GM21390 (cell line): ENCODE measurements around the gene PADI1.
"Not testable (repeated sequence)": the region's sequence is repeated elsewhere in the genome, so short reads cannot be mapped to it uniquely, and the experiment has no call there.

Experiments
- ATAC-seq: cut with Tn5 transposase; IDR thresholded peaks from one replicate; pipeline ENCODE4 v1.9.1; 2021; ENCODE audit not compliant: unreplicated experiment

The PADI1 gene

DNA sequence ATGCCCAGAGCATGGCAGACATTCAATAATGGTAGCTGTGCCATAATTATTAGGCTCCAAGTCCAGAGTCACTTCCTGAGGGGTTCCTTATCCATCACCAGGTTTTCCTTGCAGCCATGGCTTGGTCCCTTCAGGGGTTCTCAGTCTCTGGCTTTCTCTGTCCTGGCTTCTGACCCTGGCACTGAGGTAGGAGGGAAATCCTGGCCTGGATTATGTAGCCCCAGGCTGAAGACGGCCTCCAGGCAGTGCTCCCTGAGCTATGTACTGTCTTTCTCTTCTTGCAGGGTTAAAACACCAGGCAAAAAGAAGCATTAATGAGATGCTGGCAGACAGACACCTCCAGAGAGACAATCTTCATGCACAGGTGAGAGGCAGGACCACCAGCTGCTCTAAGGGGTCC is 34.5 kb downstream of the PADI1 start:
- ATAC-seq = no peak

- ATAC-seq = not testable (repeated sequence)
Measured at GRCh38 chr1:17241011-17241779, 36.3 kb downstream of the PADI1 start.

DNA sequence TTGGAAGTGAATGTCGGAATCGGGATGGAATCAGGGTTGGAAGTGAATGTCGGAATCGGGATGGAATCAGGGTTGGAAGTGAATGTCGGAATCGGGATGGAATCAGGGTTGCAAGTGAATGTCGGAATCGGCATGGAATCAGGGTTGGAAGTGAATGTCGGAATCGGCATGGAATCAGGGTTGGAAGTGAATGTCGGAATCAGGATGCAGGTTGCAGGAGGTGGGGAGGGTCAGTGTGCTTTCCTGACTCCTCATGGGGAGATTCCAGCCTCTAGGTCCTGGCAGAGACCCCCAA is 36.8 kb downstream of the PADI1 start:
- not testable (repeated sequence) for ATAC-seq

GRCh38 chr1:17243274-17243673 is 38.3 kb downstream of the PADI1 start:
- ATAC-seq = no peak

GRCh38 chr1:17244821-17245740 is 40.2 kb downstream of the PADI1 start:
- no peak for ATAC-seq

DNA sequence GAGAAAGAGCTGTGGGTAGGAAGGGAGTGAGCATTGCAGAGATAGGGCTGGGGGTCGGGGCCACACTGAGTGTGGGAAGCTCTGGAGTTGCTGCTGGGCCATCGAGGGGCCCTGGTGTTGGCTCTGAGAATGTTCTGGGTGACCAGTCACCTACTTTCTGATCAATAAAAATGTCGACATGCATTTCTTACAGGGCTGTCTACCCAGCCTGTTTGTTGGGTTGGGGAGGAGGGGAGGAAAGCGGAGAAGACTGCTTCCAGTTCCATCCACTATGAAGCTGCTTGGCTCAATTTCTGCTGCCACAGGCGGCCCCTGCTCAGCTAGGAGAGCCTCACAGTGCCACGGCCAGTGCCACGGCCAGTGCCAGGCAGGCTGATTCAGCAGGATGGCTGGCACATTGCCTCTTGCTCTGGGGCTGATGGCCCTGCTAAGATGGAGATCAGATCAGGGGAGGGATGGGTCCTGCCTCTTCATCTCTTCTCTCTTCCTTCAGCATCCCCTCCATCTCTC is 40.9 kb downstream of the PADI1 start:
- ATAC-seq = no peak

- ATAC-seq = no peak
Measured at GRCh38 chr1:17246971-17247370, 42.0 kb downstream of the PADI1 start.

DNA sequence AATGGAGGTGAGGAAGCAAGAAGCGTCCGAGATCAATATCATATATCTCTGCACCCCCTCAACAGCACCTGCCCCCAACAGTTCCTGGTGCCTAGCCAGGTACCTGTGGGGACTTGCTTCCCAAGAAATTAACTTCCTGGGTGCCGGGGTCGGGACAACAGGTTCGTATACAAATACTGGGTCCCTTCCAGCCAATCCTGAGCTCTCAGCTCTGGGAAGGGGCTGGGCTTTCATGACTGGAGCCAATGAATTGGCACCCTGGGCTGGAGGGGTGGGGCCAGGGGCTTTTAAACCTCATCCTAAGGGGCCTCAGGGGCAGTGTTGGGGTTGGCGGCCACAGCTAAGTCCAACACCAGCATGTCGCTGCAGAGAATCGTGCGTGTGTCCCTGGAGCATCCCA is 43.9 kb downstream of the PADI1 start, which contains the start of gene PADI3:
Gene PADI3, plus strand, starts transcription at position 318 of the 400 bp plus-strand sequence. Its CDS starts 40 bp downstream, at position 358.
- no peak for ATAC-seq

- no peak for ATAC-seq
Measured at GRCh38 chr1:17250601-17251000, 45.7 kb downstream of the PADI1 start.

GRCh38 chr1:17251246-17251645 is 46.3 kb downstream of the PADI1 start:
- ATAC-seq = no peak

DNA sequence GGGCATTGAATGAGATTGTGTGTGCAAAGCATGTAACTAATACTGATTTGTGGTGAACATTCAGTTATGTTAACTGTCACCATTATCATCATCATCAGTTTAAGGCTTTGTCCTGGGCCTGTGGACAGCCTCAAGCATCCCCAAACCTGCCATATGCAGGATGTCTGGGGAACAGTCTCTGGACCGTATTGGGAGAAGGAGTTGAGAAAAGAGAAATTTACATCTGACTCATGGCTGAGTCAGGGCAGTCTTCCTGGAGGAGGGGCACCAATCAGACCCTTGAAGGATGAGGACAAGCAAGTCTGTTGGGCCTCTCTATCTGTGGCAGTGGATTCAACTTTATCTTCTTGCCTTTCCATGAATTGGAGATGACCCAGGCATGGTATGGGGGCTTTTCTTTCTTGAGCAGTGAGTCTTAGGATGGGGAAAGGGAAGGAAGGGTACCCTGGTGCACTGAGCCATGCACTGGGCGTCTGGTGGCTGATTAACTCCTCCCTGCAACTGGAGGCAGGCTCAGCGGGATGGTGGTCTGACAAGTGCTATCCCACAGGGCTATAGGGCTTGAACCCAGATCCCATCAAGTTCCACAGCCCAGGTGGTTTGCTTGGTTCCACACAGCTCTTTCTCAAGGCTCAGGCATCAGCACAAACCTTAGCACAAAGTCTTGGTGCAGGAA is 46.9 kb downstream of the PADI1 start:
- ATAC-seq = no peak

- no peak for ATAC-seq
Measured at GRCh38 chr1:17255336-17255735, 50.4 kb downstream of the PADI1 start.

- no peak for ATAC-seq
Measured at GRCh38 chr1:17258116-17258757, 53.3 kb downstream of the PADI1 start.

DNA sequence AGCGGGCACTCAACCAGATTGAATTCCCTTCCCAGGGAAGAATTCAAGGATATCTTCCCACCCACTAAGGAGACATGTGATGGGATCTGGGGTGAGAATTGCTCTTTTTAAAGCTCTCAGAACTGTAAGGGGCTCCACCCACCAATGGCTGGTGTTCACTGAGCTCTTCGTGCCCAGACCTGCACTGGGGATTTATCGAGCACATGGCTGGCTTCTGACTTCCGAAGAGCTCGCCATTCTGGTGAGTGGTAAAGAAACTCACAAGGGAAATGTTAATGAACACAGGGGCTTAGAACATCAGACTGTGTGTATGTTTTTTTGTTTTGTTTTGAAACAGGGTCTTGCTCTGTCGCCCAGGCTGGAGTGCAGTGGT is 53.8 kb downstream of the PADI1 start:
- ATAC-seq = no peak

DNA sequence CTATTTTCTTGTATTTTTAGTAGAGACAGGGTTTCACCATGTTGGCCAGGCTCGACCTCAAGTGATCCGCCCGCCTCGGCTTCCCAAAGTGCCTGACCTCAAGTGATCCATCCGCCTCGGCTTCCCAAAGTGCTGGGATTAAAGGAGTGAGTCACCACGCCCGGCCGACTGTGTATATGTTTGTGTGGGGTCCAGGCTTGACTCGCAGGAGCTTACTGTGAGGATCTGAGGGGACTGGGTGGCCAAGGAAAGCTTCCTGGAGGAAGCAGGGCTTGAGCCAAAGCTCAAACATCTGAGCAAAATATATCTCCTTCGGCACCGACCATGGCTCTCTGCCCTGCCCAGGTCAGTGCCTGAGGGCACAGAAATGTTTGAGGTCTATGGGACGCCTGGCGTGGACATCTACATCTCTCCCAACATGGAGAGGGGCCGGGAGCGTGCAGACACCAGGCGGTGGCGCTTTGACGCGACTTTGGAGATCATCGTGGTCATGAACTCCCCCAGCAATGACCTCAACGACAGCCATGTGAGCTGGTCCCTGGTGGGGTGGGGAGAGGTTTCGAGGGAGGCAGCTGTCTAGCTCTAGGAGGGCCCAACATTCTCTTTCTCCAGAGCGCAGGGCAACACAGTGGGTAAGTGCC is 54.4 kb downstream of the PADI1 start:
- no peak for ATAC-seq

GRCh38 chr1:17260264-17260663 is 55.3 kb downstream of the PADI1 start:
- no peak for ATAC-seq

- no peak for ATAC-seq
Measured at GRCh38 chr1:17260738-17261137, 55.8 kb downstream of the PADI1 start.

GRCh38 chr1:17263936-17264335 is 59.0 kb downstream of the PADI1 start:
- ATAC-seq = no peak

DNA sequence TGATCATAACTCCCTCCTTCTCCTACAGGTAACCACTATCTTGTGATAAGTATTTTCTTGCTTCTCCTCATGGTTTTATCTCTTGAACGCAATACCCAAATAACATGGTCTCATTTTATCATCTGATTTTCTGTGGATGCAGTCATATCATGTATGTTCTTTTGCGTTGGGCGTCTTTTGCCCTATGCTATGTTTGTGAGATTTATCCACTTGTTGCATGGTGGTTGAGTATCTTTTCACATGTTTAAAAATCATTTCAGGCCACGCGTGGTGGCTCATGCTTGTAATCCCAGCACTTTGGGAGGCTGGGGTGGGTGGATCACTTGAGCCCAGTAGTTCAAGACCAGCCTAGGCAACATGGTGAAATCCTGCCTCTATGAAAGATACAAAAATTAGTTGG is 59.5 kb downstream of the PADI1 start:
- ATAC-seq = no peak

DNA sequence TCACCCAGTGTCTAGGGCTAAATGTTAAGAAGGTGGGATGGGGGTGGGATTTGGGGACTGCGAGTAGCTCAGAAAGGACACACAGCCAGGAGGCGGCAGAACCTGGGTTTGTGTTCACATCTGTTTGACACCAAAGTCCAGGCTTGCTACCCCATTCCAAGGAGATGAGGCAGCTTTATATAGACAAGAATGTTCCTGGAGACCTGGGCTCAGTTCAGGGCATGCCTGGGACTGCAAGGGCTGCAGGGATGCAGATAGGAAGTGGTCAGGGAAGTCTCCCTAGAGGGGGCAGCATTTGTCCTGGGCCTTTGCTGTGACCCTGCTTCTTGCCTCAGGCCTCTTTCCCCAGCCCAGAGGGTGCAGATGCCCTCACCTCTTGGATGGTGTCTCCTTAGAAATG is 60.2 kb downstream of the PADI1 start:
- ATAC-seq = no peak

DNA sequence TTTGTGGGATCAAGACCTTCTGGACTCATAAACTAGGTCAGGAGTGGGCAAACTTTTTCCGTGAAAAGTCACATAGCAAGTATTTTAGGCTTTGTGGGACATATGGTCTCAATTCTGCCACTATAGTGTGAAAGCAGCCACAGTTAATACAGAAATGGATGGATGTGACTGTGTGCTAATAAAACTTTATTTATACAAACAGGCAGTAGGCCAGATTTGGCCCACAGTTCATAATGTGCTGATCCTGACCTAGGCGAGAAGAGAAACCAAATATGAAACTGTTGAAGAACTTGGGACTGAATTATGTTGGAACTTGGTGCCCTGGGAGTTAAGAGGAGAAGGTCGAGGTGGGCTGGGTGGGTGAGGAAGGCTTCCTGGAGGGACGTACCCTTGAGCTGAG is 61.0 kb downstream of the PADI1 start:
- ATAC-seq = no peak
